Lower lobe of right lung (tissue), 2 donors: ENCODE measurements around the gene LSP1. TPM values are rescaled to one million over a fixed set of nuclear protein-coding genes. Genes with fewer than 3 reads are reported as not detected.

Source experiments
- ATAC-seq, 2 donors: fragments of 200-7000 bp; cut with Tn5 transposase; one replicate each; pipeline ENCODE4 v1.9.1; 2020 to 2022; ENCODE audit warnings: mild to moderate bottlenecking in 2 of 2, moderate library complexity in 2 of 2
- DNase-seq: peaks from one replicate; pipeline ENCODE4 v3.0.0-alpha.2; 2020
- H3K27ac ChIP-seq: fragments of 200-600 bp; one replicate; pipeline ENCODE4 v1.8.0; 2022
- H3K27me3 ChIP-seq: fragments of 200-600 bp; one replicate; pipeline ENCODE4 v1.8.0; 2022; ENCODE audit warnings: low read depth
- H3K36me3 ChIP-seq: fragments of 200-600 bp; one replicate; pipeline ENCODE4 v1.8.0; 2022; ENCODE audit warnings: mild to moderate bottlenecking
- H3K4me1 ChIP-seq: fragments of 200-600 bp; one replicate; pipeline ENCODE4 v1.8.0; 2022
- H3K4me3 ChIP-seq: fragments of 200-600 bp; one replicate; pipeline ENCODE4 v1.8.0; 2022; ENCODE audit warnings: mild to moderate bottlenecking
- H3K9me3 ChIP-seq: fragments of 200-600 bp; one replicate; pipeline ENCODE4 v1.8.0; 2022
- CTCF ChIP-seq: fragments of 200-600 bp; IDR thresholded peaks from one replicate; pipeline ENCODE4 v1.8.0; 2022; ENCODE audit warnings: antibody characterized with exemption, mild to moderate bottlenecking
- intact Hi-C: fragments of 100-400 bp; cut with DNase I; formaldehyde crosslinking; loops from one replicate; pipeline ENCODE4 v1.11.0; 2022
- total RNA-seq: library from RNA; stranded (reverse); fragmentation: NEBNext Ultra II Directional; extraction: Animal tissue kit (Norgen Biotek cat#: 25700); gene quantifications from one replicate; pipeline ENCODE4 v1.2.1, GENCODE V29; 2021
- donor health status: DM: no; HTN: yes; CAD: no; lungs with severe emphysema.

The LSP1 gene
- total RNA-seq, 1 donor from 2014 or later: 90.4 TPM

DNA sequence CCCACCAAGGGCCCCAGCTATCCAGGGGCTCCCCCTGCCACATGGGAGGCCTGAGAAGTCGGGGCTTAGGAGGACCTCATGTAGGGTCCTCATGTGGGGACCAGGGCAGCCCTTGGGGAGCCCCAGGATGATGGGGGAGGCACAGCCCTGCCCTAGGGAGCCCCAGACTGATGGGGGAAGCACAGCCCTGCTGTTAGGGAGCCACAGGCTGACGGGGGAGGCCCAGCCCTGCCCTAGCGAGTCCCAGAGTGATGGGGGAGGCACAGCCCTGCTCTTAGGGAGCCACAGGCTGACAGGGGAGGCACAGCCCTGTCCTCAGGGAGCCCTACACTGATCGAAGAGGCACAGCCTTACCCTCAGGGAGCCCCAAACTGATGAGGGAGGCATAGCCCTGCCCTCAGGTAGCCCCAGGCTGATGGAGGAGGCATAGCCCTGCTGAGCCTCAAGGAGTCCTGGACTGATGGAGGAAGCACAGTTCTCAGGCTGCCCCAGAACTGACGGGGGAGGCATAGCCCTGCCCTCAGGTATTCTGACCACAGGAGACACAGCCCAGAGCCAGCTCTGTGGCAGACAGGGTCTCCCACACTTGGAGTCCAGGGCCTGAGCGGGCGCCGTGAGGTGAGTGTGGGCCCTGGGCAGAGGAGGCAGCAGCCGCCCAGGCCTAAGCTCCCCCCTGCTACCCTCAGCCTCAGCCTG is 28.0 kb downstream of the LSP1 start:
- Histone ChIP-seq H3K27me3 (no peaks in the 10 kb centered on the region), H3K36me3 (peaks cover 12% of the 10 kb centered on the region), H3K4me1 (peaks cover 32% of the 10 kb centered on the region), H3K4me3 (no peak overlapping the region), H3K27ac (peak overlapping the region; percentile 49), H3K9me3 (no peaks in the 10 kb centered on the region)
- intact Hi-C loops: loop anchor here (5.0 kb wide), 1 partner anchor 271 kb away; no protein-coding TSS in a partner anchor
- no peak for TF ChIP-seq CTCF
- DNase-seq (no peak), ATAC-seq (peak in 1 of 2 donors; percentile 2)

GRCh38 chr11:1881442-1882264 is 28.8 kb downstream of the LSP1 start:
- no peak for TF ChIP-seq CTCF
- Histone ChIP-seq H3K27ac (no peak overlapping the region), H3K4me3 (no peak overlapping the region), H3K36me3 (peaks cover 16% of the 10 kb centered on the region), H3K9me3 (no peaks in the 10 kb centered on the region), H3K4me1 (peaks cover 25% of the 10 kb centered on the region), H3K27me3 (no peaks in the 10 kb centered on the region)
- DNase-seq (no peak), ATAC-seq (peak; percentile 5 to 27)
- intact Hi-C loops: loop anchor here (5.0 kb wide), 1 partner anchor 271 kb away; no protein-coding TSS in a partner anchor

GRCh38 chr11:1882265-1883238 is 29.7 kb downstream of the LSP1 start:
- TF ChIP-seq CTCF: peak; percentile 91
- Histone ChIP-seq H3K9me3 (no peaks in the 10 kb centered on the region), H3K36me3 (peaks cover 24% of the 10 kb centered on the region), H3K27me3 (no peaks in the 10 kb centered on the region), H3K4me1 (peaks cover 19% of the 10 kb centered on the region), H3K4me3 (no peak overlapping the region), H3K27ac (no peak overlapping the region)
- intact Hi-C loops: loop anchor here (5.0 kb wide), 1 partner anchor 270 kb away; no protein-coding TSS in a partner anchor
- DNase-seq: peak; percentile 88
- ATAC-seq: peak; percentile 86 to 89

GRCh38 chr11:1883346-1884302 is 30.7 kb downstream of the LSP1 start:
- peaks cover 30% of the 10 kb centered on the region for H3K36me3 ChIP-seq
- TF ChIP-seq CTCF: no peak
- no peaks in the 10 kb centered on the region for H3K9me3 ChIP-seq
- no peaks in the 10 kb centered on the region for H3K27me3 ChIP-seq
- no peak overlapping the region for H3K27ac ChIP-seq
- DNase-seq (no peak), ATAC-seq (no peak)
- H3K4me1 ChIP-seq: peaks cover 17% of the 10 kb centered on the region
- intact Hi-C loops: loop anchor here (5.0 kb wide), 1 partner anchor 269 kb away; no protein-coding TSS in a partner anchor
- no peak overlapping the region for H3K4me3 ChIP-seq
